BJ (cell line): ENCODE results near the gene BARD1. TPM values are rescaled to one million over a fixed set of nuclear protein-coding genes. Genes with fewer than 3 reads are reported as not detected.
A peak's percentile ranks its signal among the peaks of the same experiment; 100 is the strongest.
"Not testable (repeated sequence)": the region's sequence is repeated elsewhere in the genome, so short reads cannot be mapped to it uniquely, and the experiment has no call there.

Experiments used
- CTCF ChIA-PET: fragments of 350-600 bp; formaldehyde crosslinking; extraction: SDS; loops from one replicate; lab custom pipeline; 2021; ENCODE audit warnings: antibody characterized with exemption, inconsistent platforms; lab: Yijun Ruan, JAX
- POLR2A ChIA-PET: fragments of 300-600 bp; sonication (Branson Sonifier 250); formaldehyde crosslinking; extraction: SDS; loops from one replicate; lab custom pipeline; 2021; ENCODE audit warnings: antibody characterized with exemption; lab: Charles Lee
- DNase-seq: peaks from one replicate; pipeline ENCODE4 v3.0.0-alpha.2; 2011; ENCODE audit warnings: low read depth
- H3K27me3 ChIP-seq: 2 replicates; pipeline ENCODE4 v1.6.0; 2011; ENCODE audit warnings: low read length; ENCODE audit not compliant: control insufficient read depth, insufficient read depth
- H3K36me3 ChIP-seq: 2 replicates; pipeline ENCODE4 v1.5.1; 2011; ENCODE audit warnings: low read length; ENCODE audit not compliant: control insufficient read depth, insufficient read depth
- H3K4me3 ChIP-seq: 2 replicates; pipeline ENCODE4 v1.5.1; 2011; ENCODE audit warnings: low read depth, mild to moderate bottlenecking, control low read depth, low read length
- CTCF ChIP-seq: IDR thresholded peaks from 2 replicates; pipeline ENCODE4 v1.5.1; 2011; ENCODE audit warnings: low read depth, mild to moderate bottlenecking, control low read depth, inconsistent platforms, low read length, moderate library complexity; ENCODE audit not compliant: insufficient read depth
- polyA plus RNA-seq: library from polyadenylated mRNA; depleted of rRNA; stranded (reverse); fragments of >200 nt; gene quantifications from 2 replicates; pipeline ENCODE4 v1.2.3, GENCODE V29; 2011

Gene BARD1
- polyA plus RNA-seq, 1 experiment, result 6.6 TPM

DNA sequence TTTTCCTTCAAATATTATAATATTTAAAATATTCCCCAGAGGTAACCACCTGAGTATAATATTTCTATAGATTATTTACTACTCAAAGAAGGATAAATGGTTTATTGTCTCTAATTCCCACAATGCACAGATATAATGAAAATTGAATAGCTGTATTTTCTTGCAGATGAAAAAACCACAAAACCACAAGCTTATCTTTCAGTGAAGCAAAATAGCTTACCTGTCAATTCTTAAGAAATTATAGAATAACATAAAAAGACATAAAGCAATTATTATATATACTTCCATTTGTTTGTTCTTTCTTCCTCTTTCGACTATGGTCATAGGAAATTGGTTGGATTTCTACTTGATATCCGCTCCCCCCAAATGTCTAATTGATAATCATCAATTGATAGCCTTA, 98.8 kb downstream of the BARD1 start:
- CTCF ChIA-PET, result no interaction called here
- TF ChIP-seq CTCF, result no peak

GRCh38 chr2:214706986-214707385, 102.5 kb downstream of the BARD1 start:
- no peak for TF ChIP-seq CTCF
- Histone ChIP-seq H3K27me3 (no peaks in the 10 kb centered on the region), H3K36me3 (no peaks in the 10 kb centered on the region), H3K4me3 (no peak overlapping the region)
- POLR2A ChIA-PET, result no interaction called here
- DNase-seq, result no peak
- CTCF ChIA-PET, result no interaction called here

More for the DNA sequence above, 98.8 kb downstream of the BARD1 start:
- Histone ChIP-seq H3K4me3 (no peak overlapping the region), H3K27me3 (no peaks in the 10 kb centered on the region), H3K36me3 (no peaks in the 10 kb centered on the region)
- POLR2A ChIA-PET, result no interaction called here
- DNase-seq, result no peak

GRCh38 chr2:214699236-214699635, 110.2 kb downstream of the BARD1 start:
- ChIA-PET CTCF (interaction anchor here (0.6 kb wide), 1 partner anchor 229 kb away, joined by 4 read pairs; no protein-coding TSS in a partner anchor), POLR2A (no interaction called here)
- Histone ChIP-seq H3K36me3 (no peaks in the 10 kb centered on the region), H3K4me3 (no peak overlapping the region), H3K27me3 (no peaks in the 10 kb centered on the region)
- no peak for TF ChIP-seq CTCF
- DNase-seq, result no peak

DNA sequence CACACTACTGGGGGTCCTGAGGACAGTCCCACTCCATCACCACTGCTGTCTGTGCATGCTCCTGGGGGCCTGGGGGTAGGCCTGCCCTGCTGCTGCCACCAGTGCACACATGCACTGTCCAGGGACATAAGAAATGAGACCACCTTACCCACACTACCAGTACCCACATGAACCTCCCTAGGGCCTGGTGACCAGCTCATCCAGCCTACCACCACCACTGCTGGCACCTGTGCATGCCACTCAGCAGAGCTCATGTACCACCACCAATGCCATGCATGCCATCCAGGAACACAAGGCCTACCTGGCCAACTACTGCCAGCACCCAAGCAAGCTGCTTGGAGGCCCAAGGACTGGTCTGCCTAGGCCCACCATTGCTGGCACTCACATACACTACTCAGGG, 112.8 kb downstream of the BARD1 start:
- H3K36me3 ChIP-seq, result no peaks in the 10 kb centered on the region
- no peak overlapping the region for H3K4me3 ChIP-seq
- TF ChIP-seq CTCF, result no peak
- ChIA-PET POLR2A (no interaction called here), CTCF (no interaction called here)
- H3K27me3 ChIP-seq, result no peaks in the 10 kb centered on the region
- no peak for DNase-seq

- no peak for DNase-seq
Measured at GRCh38 chr2:214695789-214696188, 113.7 kb downstream of the BARD1 start.

DNA sequence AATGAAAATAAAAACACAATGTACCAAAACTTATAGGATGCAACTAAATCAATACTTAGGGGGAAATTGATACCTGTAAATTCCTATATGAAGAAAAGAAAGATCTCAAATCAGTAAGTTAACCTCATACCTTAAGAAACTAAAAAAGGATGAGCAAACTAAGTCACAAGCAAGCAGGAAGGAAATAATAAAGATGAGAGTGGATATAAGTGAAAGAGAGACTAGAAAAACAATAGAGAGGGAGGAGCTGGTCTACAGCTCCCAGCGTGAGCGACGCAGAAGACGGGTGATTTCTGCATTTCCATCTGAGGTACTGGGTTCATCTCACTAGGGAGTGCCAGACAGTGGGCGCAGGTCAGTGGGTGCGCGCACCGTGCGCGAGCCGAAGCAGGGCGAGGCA, 125.9 kb downstream of the BARD1 start:
- H3K36me3 ChIP-seq, H3K27me3 ChIP-seq, CTCF ChIA-PET, POLR2A ChIA-PET, DNase-seq: not testable (repeated sequence)
- H3K4me3 ChIP-seq, result peak overlapping the region; percentile 31

More at GRCh38 chr2:214695789-214696188, 113.7 kb downstream of the BARD1 start:
- POLR2A ChIA-PET, result no interaction called here
- no peak overlapping the region for H3K4me3 ChIP-seq
- H3K27me3 ChIP-seq, result no peaks in the 10 kb centered on the region
- CTCF ChIA-PET, result no interaction called here
- no peaks in the 10 kb centered on the region for H3K36me3 ChIP-seq
- TF ChIP-seq CTCF, result no peak
